GM12878 (cell line): ENCODE results near the gene PROSER3. TPM values are rescaled to one million over a fixed set of nuclear protein-coding genes. Genes with fewer than 3 reads are reported as not detected.

Source experiments
- ATAC-seq: fragments of 200-7000 bp; cut with Tn5 transposase; 3 replicates; pipeline ENCODE4 v1.9.1; 2020; ENCODE audit warnings: mild to moderate bottlenecking, moderate library complexity
- BruUV-seq: library from RNA; stranded (reverse); fragments of 400-500 nt; replicated peaks from 2 replicates; lab custom pipeline; 2021; lab: Mats Ljungman, UMichigan
- CTCF ChIA-PET: fragments of 300-600 bp; sonication (Branson Sonifier 250); formaldehyde crosslinking; extraction: SDS; loops from one replicate; lab custom pipeline; 2021; ENCODE audit warnings: inconsistent platforms; lab: Yijun Ruan, JAX
- POLR2A ChIA-PET: fragments of 350-600 bp; formaldehyde crosslinking; extraction: SDS; loops from one replicate; lab custom pipeline; 2021; ENCODE audit warnings: inconsistent platforms; lab: Charles Lee
- RAD21 ChIA-PET: fragments of 300-600 bp; sonication (Branson Sonifier 250); formaldehyde crosslinking; loops from one replicate; lab custom pipeline; 2023; ENCODE audit warnings: antibody characterized with exemption; ENCODE audit not compliant: unreplicated experiment; lab: Charles Lee
- SMC1A ChIA-PET: fragments of 300-600 bp; sonication (Branson Sonifier 250); formaldehyde crosslinking; loops from one replicate; lab custom pipeline; 2023; ENCODE audit not compliant: unreplicated experiment, uncharacterized antibody; lab: Charles Lee
- DNase-seq: peaks from one replicate; pipeline ENCODE4 v3.0.0-alpha.2; 2011; ENCODE audit warnings: low read depth, low spot score
- FAIRE-seq: peaks from 3 replicates; lab custom pipeline; 2011; peaks lifted over from hg19 to GRCh38; lab: Jason Lieb, UNC
- H2AFZ ChIP-seq: 2 replicates; pipeline ENCODE4 v1.6.0; 2011; ENCODE audit warnings: low read depth, low read length, control low read depth; ENCODE audit not compliant: control insufficient read depth
- H3K27ac ChIP-seq: 2 replicates; pipeline ENCODE4 v1.5.1; 2011; ENCODE audit warnings: control low read depth; ENCODE audit not compliant: control insufficient read depth, insufficient read depth
- H3K27me3 ChIP-seq, 2 experiments: replicated peaks in 1 of 2; 2 replicates each; pipeline versions ENCODE4 v1.6.0 to v1.6.1; 2011; ENCODE audit warnings: low read length in 1 of 2; ENCODE audit not compliant: control insufficient read depth in 2 of 2, insufficient read depth in 2 of 2
- H3K36me3 ChIP-seq, 2 experiments: 2 replicates each; pipeline ENCODE4 v1.5.1; 2011; ENCODE audit warnings: low read length in 1 of 2; ENCODE audit not compliant: control insufficient read depth in 2 of 2, insufficient read depth in 2 of 2
- H3K4me1 ChIP-seq: 2 replicates; pipeline ENCODE4 v1.6.1; 2011; ENCODE audit warnings: mild to moderate bottlenecking, low read length, moderate library complexity, mixed read lengths; ENCODE audit not compliant: control insufficient read depth, insufficient read depth
- H3K4me2 ChIP-seq: 2 replicates; pipeline ENCODE4 v1.6.0; 2011; ENCODE audit warnings: control low read depth; ENCODE audit not compliant: control insufficient read depth, insufficient read depth
- H3K4me3 ChIP-seq: fragments of 200-600 bp; sonication (generic); 2 replicates; pipeline ENCODE4 v1.5.1; 2016
- H3K79me2 ChIP-seq: 2 replicates; pipeline ENCODE4 v1.6.0; 2011; ENCODE audit warnings: low read length; ENCODE audit not compliant: control insufficient read depth, insufficient read depth
- H3K9ac ChIP-seq: 2 replicates; pipeline ENCODE4 v1.8.0; 2011; ENCODE audit warnings: low read length, control low read depth, mixed read lengths; ENCODE audit not compliant: control insufficient read depth, insufficient read depth
- H3K9me3 ChIP-seq: replicated peaks from 3 replicates; pipeline ENCODE4 v1.5.1; 2011; ENCODE audit warnings: mild to moderate bottlenecking, low read length; ENCODE audit not compliant: control insufficient read depth, insufficient read depth
- H4K20me1 ChIP-seq: 2 replicates; pipeline ENCODE4 v1.6.0; 2011; ENCODE audit not compliant: control insufficient read depth, insufficient read depth
- ATF7 ChIP-seq: fragments of 450-650 bp; IDR thresholded peaks from 2 replicates; pipeline ENCODE4 v1.6.1; 2016; ENCODE audit warnings: low read depth, mild to moderate bottlenecking
- PML ChIP-seq: IDR thresholded peaks from 2 replicates; pipeline ENCODE4 v1.6.1; 2012; ENCODE audit warnings: low read length, inconsistent platforms
- POLR2A ChIP-seq: IDR thresholded peaks from 2 replicates; pipeline ENCODE4 v1.6.1; 2011; ENCODE audit warnings: low read depth, mild to moderate bottlenecking, low read length
- POU2F2 ChIP-seq: IDR thresholded peaks from 3 replicates; pipeline ENCODE4 v1.6.1; 2011; ENCODE audit warnings: low read depth, mild to moderate bottlenecking, low read length, borderline replicate concordance
- ZNF24 ChIP-seq: fragments of 450-650 bp; IDR thresholded peaks from 2 replicates; pipeline ENCODE4 v1.6.1; 2017; ENCODE audit warnings: antibody characterized with exemption, mild to moderate bottlenecking
- WGBS: methylation state at CpG from one replicate; pipeline ENCODE4 v1.1.6; 2016; ENCODE audit warnings: low lambda C conversion rate; ENCODE audit not compliant: insufficient replicate concordance, insufficient coverage; ENCODE audit errors: missing lambda C conversion rate; 5-methylcytosine and 5-hydroxymethylcytosine counted together
- in situ Hi-C: fragments of 300-500 bp; cut with MboI; formaldehyde crosslinking; loops from 9 replicates; pipeline ENCODE4 v1.14.3; 2018; ENCODE audit warnings: mixed read lengths
- intact Hi-C: fragments of 100-400 bp; cut with micrococcal nuclease; formaldehyde crosslinking; loops from one replicate; pipeline ENCODE4 v1.14.2; 2022; ENCODE audit not compliant: unreplicated experiment
- polyA plus RNA-seq, 11 experiments: library from polyadenylated mRNA; depleted of rRNA in 4 of 11; unstranded in 6 of 11; stranded (reverse) in 5 of 11; fragments of >200 nt; fragmentation: Nextera tagmentation in 4 of 11; fragmentation: Illumina TruSeq in 1 of 11; extraction: Ambion mirVana in 4 of 11; extraction: Trizol in 1 of 11; gene quantifications; 1 replicate in 1 of 11; 2 replicates in 10 of 11; pipeline versions ENCODE4 v1.2.1 to v1.2.3, GENCODE V29; 2011 to 2016; ENCODE audit warnings: inconsistent platforms in 2 of 11, missing spikeins in 2 of 11, low read depth in 1 of 11
- total RNA-seq, 4 experiments: library from RNA; depleted of rRNA in 3 of 4; stranded (reverse); fragments of >200 nt in 3 of 4; fragmentation: Illumina TruSeq in 1 of 4; extraction: Trizol in 1 of 4; gene quantifications; 2 replicates each; pipeline versions ENCODE4 v1.2.1 to v1.2.3, GENCODE V29; 2013 to 2021
- TF ChIP-seq, protein P1 (sequence below), 3 experiments: IDR thresholded peaks in 2 of 3; conservative IDR thresholded peaks in 1 of 3; 2 replicates each; pipeline ENCODE4 v1.5.1; 2011; ENCODE audit warnings: low read depth in 3 of 3, low read length in 3 of 3, mild to moderate bottlenecking in 3 of 3, control low read depth in 2 of 3, moderate library complexity in 2 of 3, inconsistent platforms in 1 of 3, mixed read lengths in 1 of 3; ENCODE audit not compliant: control insufficient read depth in 2 of 3, insufficient read depth in 1 of 3; ENCODE audit errors: extremely low read depth in 1 of 3
- TF ChIP-seq, protein P2 (sequence below): fragments of 450-650 bp; formaldehyde crosslinking; IDR thresholded peaks from 2 replicates; pipeline ENCODE4 v1.4.0; 2020; ENCODE audit warnings: mild to moderate bottlenecking, moderate library complexity

The PROSER3 gene
- total and polyA plus RNA-seq, 10 of the 15 experiments (the other 5 are each of a cell fraction or from before 2014, with no cell fraction given), result 0.85 to 25.1 (median 9.6) TPM

DNA sequence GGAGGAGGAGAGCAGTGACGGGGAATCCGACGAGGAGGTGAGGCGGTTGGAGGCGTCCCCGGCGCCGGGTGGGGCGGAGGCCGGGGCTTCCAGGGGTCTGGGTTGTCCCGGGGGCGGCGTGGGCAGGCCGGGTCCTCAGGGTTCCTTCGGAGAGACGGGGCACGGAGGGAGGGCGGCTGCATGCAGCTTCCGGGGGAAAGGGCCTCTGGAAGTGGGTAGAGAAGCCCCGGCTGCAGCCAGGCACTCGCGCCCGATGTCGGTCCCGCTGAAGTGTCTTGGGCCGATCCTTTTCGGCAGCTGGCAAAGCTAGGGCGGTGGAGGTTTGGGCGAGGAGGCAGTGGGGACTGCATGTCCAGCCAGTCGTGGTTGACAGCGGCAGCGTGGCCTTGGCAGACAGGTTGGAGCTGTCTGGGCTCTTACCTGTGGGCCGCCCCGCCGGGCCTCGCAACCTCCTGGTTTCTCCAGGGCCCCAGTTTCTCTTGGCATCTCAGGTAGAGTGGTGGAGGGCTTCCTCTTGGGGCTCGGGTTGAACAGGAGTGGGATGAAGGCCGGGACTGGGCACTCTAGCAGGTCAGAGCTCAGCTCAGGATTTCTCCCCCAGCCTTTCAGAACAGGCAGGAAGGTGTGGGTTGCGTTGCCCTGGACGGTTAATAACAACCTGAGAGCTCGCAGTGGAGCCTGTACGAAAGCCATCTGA lies 39.5 kb upstream of the PROSER3 start (continued):
- no peak for TF ChIP-seq POU2F2
- no peak for TF ChIP-seq ZNF24
- no peak; the same call in 1 of the 2 replicates for TF ChIP-seq PML
- TF ChIP-seq, protein P1, sequence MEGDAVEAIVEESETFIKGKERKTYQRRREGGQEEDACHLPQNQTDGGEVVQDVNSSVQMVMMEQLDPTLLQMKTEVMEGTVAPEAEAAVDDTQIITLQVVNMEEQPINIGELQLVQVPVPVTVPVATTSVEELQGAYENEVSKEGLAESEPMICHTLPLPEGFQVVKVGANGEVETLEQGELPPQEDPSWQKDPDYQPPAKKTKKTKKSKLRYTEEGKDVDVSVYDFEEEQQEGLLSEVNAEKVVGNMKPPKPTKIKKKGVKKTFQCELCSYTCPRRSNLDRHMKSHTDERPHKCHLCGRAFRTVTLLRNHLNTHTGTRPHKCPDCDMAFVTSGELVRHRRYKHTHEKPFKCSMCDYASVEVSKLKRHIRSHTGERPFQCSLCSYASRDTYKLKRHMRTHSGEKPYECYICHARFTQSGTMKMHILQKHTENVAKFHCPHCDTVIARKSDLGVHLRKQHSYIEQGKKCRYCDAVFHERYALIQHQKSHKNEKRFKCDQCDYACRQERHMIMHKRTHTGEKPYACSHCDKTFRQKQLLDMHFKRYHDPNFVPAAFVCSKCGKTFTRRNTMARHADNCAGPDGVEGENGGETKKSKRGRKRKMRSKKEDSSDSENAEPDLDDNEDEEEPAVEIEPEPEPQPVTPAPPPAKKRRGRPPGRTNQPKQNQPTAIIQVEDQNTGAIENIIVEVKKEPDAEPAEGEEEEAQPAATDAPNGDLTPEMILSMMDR (IDR thresholded peaks at IDR 0.05 in 2 of 3, conservative IDR thresholded peaks at IDR 0.05 in 1 of 3; ENCODE audit: control insufficient read depth in 2 of 3, extremely low read depth in 1 of 3, insufficient read depth in 1 of 3, low read depth in 3 of 3, low read length in 3 of 3), result no peak
- no peak for TF ChIP-seq ATF7

DNA sequence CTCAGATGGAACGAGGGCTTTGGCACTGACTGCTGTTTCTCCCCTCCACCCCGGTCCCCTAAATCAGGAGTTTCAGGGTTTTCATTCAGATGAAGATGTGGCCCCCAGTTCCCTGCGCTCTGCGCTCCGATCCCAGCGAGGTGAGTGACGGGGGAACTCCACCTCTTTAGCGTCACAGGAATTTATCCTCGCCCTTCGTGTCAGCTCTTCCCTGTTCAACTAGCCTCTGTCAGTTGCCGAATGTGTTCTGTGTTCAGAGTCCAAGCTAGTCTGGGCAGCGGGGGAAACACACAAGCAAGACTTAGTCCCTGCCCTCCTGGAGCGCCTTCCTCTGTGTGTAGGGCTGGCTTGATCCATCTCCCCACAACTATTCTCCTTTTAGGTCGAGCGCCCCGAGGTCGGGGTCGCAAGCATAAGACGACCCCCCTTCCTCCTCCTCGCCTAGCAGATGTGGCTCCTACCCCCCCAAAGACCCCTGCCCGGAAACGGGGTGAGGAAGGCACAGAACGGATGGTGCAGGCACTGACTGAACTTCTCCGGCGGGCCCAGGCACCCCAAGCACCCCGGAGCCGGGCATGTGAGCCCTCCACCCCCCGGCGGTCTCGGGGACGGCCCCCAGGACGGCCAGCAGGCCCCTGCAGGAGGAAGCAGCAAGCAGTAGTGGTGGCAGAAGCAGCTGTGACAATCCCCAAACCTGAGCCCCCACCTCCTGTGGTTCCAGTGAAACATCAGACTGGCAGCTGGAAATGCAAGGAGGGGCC lies 38.4 kb upstream of the PROSER3 start:
- in situ Hi-C loops, result no loop called here

More for the DNA sequence above, 38.4 kb upstream of the PROSER3 start:
- H4K20me1 ChIP-seq, result no peaks in the 10 kb centered on the region
- no peaks in the 10 kb centered on the region for H3K9me3 ChIP-seq
- DNase-seq (no peak), ATAC-seq (no peak), FAIRE-seq (no peak)
- POLR2A ChIA-PET, result interaction anchor here (1.0 to 1.8 kb wide), 9 partner anchors 17 to 29 kb away, joined by 4 to 12 read pairs (median 5); partner anchors contain the start of genes IGFLR1, LIN37, PSENEN and U2AF1L4
- SMC1A ChIA-PET, result interaction anchor here (1.0 to 1.5 kb wide), 7 partner anchors 19 to 71 kb away, joined by 3 to 8 read pairs (median 4); partner anchors contain the start of genes COX6B1 and LIN37
- RAD21 ChIA-PET, result interaction anchor here (0.5 to 1.6 kb wide), 11 partner anchors 17 to 212 kb away, joined by 3 to 10 read pairs (median 5); partner anchors contain the start of genes COX6B1, IGFLR1, LIN37 and PSENEN
- no peaks in the 10 kb centered on the region for H3K27me3 ChIP-seq
- peak; percentile 45 for TF ChIP-seq POLR2A
- TF ChIP-seq, protein P2, sequence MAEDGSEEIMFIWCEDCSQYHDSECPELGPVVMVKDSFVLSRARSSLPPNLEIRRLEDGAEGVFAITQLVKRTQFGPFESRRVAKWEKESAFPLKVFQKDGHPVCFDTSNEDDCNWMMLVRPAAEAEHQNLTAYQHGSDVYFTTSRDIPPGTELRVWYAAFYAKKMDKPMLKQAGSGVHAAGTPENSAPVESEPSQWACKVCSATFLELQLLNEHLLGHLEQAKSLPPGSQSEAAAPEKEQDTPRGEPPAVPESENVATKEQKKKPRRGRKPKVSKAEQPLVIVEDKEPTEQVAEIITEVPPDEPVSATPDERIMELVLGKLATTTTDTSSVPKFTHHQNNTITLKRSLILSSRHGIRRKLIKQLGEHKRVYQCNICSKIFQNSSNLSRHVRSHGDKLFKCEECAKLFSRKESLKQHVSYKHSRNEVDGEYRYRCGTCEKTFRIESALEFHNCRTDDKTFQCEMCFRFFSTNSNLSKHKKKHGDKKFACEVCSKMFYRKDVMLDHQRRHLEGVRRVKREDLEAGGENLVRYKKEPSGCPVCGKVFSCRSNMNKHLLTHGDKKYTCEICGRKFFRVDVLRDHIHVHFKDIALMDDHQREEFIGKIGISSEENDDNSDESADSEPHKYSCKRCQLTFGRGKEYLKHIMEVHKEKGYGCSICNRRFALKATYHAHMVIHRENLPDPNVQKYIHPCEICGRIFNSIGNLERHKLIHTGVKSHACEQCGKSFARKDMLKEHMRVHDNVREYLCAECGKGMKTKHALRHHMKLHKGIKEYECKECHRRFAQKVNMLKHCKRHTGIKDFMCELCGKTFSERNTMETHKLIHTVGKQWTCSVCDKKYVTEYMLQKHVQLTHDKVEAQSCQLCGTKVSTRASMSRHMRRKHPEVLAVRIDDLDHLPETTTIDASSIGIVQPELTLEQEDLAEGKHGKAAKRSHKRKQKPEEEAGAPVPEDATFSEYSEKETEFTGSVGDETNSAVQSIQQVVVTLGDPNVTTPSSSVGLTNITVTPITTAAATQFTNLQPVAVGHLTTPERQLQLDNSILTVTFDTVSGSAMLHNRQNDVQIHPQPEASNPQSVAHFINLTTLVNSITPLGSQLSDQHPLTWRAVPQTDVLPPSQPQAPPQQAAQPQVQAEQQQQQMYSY, result no peak
- H2AFZ ChIP-seq, result no peak overlapping the region
- WGBS, result 84% methylated on average over 30 of the region's 32 CpGs
- intact Hi-C loops, result no loop called here
- H3K27ac ChIP-seq, result peak overlapping the region; percentile 72
- H3K4me1 ChIP-seq, result peaks cover 24% of the 10 kb centered on the region
- peaks cover 44% of the 10 kb centered on the region for H3K79me2 ChIP-seq
- H3K36me3 ChIP-seq, result peaks cover 12 to 17% of the 10 kb centered on the region in 2 experiments
- peak overlapping the region; percentile 97 for H3K4me2 ChIP-seq
- H3K4me3 ChIP-seq, result peak overlapping the region; percentile 97
- BruUV-seq, result TSS peak; percentile 18
- CTCF ChIA-PET, result interaction anchor here (0.6 to 1.5 kb wide), 6 partner anchors 17 to 26 kb away, joined by 3 to 8 read pairs (median 4); no protein-coding TSS in a partner anchor
- peak overlapping the region; percentile 83 for H3K9ac ChIP-seq
